Peyer's patch (tissue), 4 donors: Measurements from ENCODE around the gene GAP43. TPM values are rescaled to one million over a fixed set of nuclear protein-coding genes. Genes with fewer than 3 reads are reported as not detected.
A peak's percentile ranks its signal among the peaks of the same experiment; 100 is the strongest.

ENCODE experiments used
- DNase-seq, 3 donors: peaks; one replicate each; pipeline ENCODE4 v3.0.0-alpha.2; 2017 to 2019
- H3K27ac ChIP-seq, 4 donors: fragments of 200-600 bp; sonication (generic); one replicate each; pipeline ENCODE4 v1.5.1; 2016 to 2019
- H3K27me3 ChIP-seq, 2 donors: fragments of 200-600 bp; sonication (generic); one replicate each; pipeline ENCODE4 v1.5.1; 2019
- H3K36me3 ChIP-seq, 3 donors: fragments of 200-600 bp; sonication (generic); one replicate each; pipeline ENCODE4 v1.5.1; 2016 to 2019
- H3K4me1 ChIP-seq, 4 donors: fragments of 200-600 bp; sonication (generic); one replicate each; pipeline ENCODE4 v1.5.1; 2016 to 2019
- H3K4me3 ChIP-seq, 4 donors: fragments of 200-600 bp; sonication (generic); 1 replicate in 3 of 4; 2 replicates in 1 of 4; pipeline ENCODE4 v1.5.1; 2016 to 2019; ENCODE audit warnings: mild to moderate bottlenecking in 1 of 4
- H3K9me3 ChIP-seq, 4 donors: fragments of 200-600 bp; sonication (generic); one replicate each; pipeline ENCODE4 v1.5.1; 2016 to 2019; ENCODE audit warnings: mild to moderate bottlenecking in 1 of 4
- POLR2A ChIP-seq, 2 donors: fragments of 450-650 bp; IDR thresholded peaks; one replicate each; pipeline ENCODE4 v1.5.1; 2017; ENCODE audit warnings: antibody characterized with exemption in 2 of 2, mild to moderate bottlenecking in 2 of 2, moderate library complexity in 2 of 2
- total RNA-seq, 4 donors: library from RNA; depleted of rRNA; stranded (reverse); fragments of >200 nt; gene quantifications; one replicate each; pipeline ENCODE4 v1.1.0, GENCODE V29; 2016
- TF ChIP-seq, protein P1 (sequence below), 6 experiments: fragments of 450-650 bp in 4 of 6; fragments of 200-600 bp in 2 of 6; sonication (generic) in 1 of 6; IDR thresholded peaks; one replicate each; pipeline ENCODE4 v1.5.1; 2017 to 2019; ENCODE audit warnings: antibody characterized with exemption in 6 of 6, mild to moderate bottlenecking in 3 of 6, moderate library complexity in 1 of 6

Gene GAP43
- total RNA-seq, 4 donors from 2014 or later: 1.5 to 1.9 TPM; not detected in 2

- Histone ChIP-seq H3K4me3 (peak overlapping the region; percentile 61 to 80 (median 68)), H3K27ac (peak overlapping the region; percentile 85 to 89 (median 87)), H3K27me3 (no peaks in the 10 kb centered on the region), H3K4me1 (peaks cover 0 to 6% (median 0%) of the 10 kb centered on the region in 4 donors), H3K9me3 (no peaks in the 10 kb centered on the region), H3K36me3 (no peaks in the 10 kb centered on the region)
- TF ChIP-seq, protein P1, sequence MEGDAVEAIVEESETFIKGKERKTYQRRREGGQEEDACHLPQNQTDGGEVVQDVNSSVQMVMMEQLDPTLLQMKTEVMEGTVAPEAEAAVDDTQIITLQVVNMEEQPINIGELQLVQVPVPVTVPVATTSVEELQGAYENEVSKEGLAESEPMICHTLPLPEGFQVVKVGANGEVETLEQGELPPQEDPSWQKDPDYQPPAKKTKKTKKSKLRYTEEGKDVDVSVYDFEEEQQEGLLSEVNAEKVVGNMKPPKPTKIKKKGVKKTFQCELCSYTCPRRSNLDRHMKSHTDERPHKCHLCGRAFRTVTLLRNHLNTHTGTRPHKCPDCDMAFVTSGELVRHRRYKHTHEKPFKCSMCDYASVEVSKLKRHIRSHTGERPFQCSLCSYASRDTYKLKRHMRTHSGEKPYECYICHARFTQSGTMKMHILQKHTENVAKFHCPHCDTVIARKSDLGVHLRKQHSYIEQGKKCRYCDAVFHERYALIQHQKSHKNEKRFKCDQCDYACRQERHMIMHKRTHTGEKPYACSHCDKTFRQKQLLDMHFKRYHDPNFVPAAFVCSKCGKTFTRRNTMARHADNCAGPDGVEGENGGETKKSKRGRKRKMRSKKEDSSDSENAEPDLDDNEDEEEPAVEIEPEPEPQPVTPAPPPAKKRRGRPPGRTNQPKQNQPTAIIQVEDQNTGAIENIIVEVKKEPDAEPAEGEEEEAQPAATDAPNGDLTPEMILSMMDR (IDR thresholded peaks at IDR 0.05): no peak
- TF ChIP-seq POLR2A (IDR thresholded peaks at IDR 0.05): no peak
- DNase-seq: no peak
These were observed 34.7 kb downstream of the GAP43 start for GRCh38 chr3:115658032-115658336.

DNA sequence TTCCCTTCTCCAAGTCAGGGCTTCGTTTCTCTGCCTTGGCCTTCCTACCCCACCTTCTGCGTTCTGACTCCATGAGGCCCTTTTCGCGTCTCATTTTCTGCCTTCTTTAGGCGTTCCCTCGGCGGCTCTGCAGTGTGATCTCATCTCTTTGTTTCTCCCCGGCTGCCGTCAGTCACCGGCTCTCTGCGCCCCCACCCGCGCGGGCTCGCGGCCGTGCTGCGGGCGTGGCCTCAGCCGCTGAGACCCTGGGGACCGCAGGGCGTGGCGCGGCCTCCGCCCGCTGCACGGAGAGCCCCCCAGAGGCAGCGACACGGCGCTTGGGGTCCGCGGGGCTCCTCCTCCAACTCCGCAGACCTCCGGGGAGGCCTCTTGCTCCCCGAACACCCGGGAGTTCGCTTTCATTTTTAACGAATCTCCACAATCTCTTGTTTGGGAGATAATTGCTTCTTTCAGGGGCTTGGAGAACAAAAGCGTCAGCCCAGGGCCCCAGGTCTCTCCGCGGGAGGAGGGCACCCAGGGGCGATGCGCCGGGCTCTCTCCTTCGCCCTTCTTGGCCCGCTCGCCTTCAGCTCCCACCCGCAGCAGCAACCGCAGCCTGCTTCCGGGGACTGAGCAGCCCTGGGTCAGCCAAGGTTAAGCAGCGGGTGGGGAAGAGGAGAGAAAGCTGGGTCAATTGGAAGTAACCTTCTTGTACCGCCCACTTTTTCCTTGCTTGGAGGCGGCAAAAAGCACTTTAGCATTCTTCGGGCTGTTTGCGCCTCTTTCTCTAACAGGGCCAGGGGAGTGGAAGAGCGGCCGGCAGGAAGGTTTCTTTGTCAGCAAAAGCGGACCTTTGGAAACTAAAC is 35.2 kb downstream of the GAP43 start:
- DNase-seq: peak; percentile 66 to 86 (median 68)
- TF ChIP-seq, protein P1 (IDR thresholded peaks at IDR 0.05): no peak
- TF ChIP-seq POLR2A (IDR thresholded peaks at IDR 0.05): peak; percentile 8 to 16
- no peaks in the 10 kb centered on the region for H3K9me3 ChIP-seq

GRCh38 chr3:115659253-115660220 is 36.2 kb downstream of the GAP43 start:
- Histone ChIP-seq H3K4me3 (peak overlapping the region; percentile 61 to 80 (median 68)), H3K27ac (peak overlapping the region; percentile 85 to 89 (median 87)), H3K36me3 (no peaks in the 10 kb centered on the region), H3K4me1 (peaks cover 0 to 6% (median 0%) of the 10 kb centered on the region in 4 donors), H3K9me3 (no peaks in the 10 kb centered on the region), H3K27me3 (no peaks in the 10 kb centered on the region)
- no peak for TF ChIP-seq POLR2A (IDR thresholded peaks at IDR 0.05)
- TF ChIP-seq, protein P1 (IDR thresholded peaks at IDR 0.05): no peak
- DNase-seq: no peak

More for the DNA sequence above, 35.2 kb downstream of the GAP43 start:
- H3K36me3 ChIP-seq: no peaks in the 10 kb centered on the region
- peak overlapping the region; percentile 61 to 80 (median 68) for H3K4me3 ChIP-seq
- peaks cover 0 to 6% (median 0%) of the 10 kb centered on the region in 4 donors for H3K4me1 ChIP-seq
- peak overlapping the region; percentile 85 to 89 (median 87) for H3K27ac ChIP-seq
- H3K27me3 ChIP-seq: no peaks in the 10 kb centered on the region

DNA sequence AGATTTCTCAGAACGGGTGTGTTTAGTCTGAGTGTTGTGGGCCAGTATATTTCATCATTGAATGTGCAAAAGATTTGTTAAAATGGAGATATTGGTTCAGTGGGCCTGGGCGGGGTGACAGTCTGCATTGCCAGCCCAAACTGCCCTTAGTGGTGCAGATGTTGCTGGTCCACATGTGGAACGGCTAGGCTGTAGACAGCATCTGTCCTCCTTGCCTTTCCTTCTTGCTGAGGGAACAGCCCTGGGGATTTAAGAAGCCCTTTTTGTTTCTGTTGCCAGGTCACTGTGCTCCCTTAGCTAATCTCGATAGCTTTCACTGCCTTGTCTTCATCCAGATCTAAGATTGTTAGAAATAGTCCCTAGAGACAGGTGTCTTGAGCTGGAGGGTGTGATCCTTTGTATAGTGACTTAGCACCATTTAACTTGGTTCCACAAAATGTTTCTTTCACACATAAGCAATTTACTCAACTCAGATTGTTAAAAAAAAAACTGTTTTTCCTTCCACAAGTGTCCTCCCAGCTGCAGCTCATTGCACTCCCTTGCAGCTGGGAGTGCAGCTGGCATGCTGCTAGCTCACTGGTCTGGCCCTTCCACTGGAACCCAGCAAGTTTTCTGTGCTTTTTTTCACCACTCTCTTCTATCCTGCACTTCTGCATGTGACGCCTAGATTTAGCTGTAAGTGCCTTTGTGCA is 37.5 kb downstream of the GAP43 start:
- TF ChIP-seq POLR2A (IDR thresholded peaks at IDR 0.05): no peak
- TF ChIP-seq, protein P1 (IDR thresholded peaks at IDR 0.05): no peak
- H3K4me1 ChIP-seq: peaks cover 0 to 6% (median 0%) of the 10 kb centered on the region in 4 donors
- H3K36me3 ChIP-seq: no peaks in the 10 kb centered on the region
- H3K4me3 ChIP-seq: no peak overlapping the region
- no peak overlapping the region for H3K27ac ChIP-seq
- H3K27me3 ChIP-seq: no peaks in the 10 kb centered on the region
- no peak for DNase-seq
- H3K9me3 ChIP-seq: no peaks in the 10 kb centered on the region

DNA sequence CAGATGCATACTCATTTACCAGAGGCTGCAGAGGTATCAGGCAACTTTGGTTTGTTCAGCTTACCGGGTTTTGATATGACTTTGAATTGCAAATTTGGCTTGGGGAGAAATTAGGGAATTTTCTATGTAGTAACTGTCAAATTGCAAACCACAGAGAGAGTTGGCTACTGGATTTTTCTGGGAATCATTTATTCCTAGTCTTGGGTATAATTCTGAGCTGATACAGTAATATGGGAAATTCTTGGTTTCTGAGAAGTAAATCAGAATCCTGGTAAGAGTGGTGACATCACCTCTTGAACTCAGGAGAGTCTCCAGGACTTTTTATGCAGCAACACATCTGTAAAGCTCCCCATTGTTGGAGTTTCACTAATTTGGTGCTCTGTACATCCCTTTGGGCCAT is 39.0 kb downstream of the GAP43 start:
- Histone ChIP-seq H3K4me3 (no peak overlapping the region), H3K36me3 (no peaks in the 10 kb centered on the region), H3K4me1 (peaks cover 0 to 6% (median 0%) of the 10 kb centered on the region in 4 donors), H3K9me3 (no peaks in the 10 kb centered on the region), H3K27ac (no peak overlapping the region), H3K27me3 (no peaks in the 10 kb centered on the region)
- DNase-seq: no peak
- TF ChIP-seq POLR2A (IDR thresholded peaks at IDR 0.05): no peak
- TF ChIP-seq, protein P1 (IDR thresholded peaks at IDR 0.05): no peak
